ENCODE measurements around the gene AK2. TPM values are rescaled to one million over a fixed set of nuclear protein-coding genes. Genes with fewer than 3 reads are reported as not detected.
"Not testable (repeated sequence)": the region's sequence is repeated elsewhere in the genome, so short reads cannot be mapped to it uniquely, and the experiment has no call there.

Gene AK2
- total RNA-seq, 1 donor from 2014 or later, result 74.6 TPM

DNA sequence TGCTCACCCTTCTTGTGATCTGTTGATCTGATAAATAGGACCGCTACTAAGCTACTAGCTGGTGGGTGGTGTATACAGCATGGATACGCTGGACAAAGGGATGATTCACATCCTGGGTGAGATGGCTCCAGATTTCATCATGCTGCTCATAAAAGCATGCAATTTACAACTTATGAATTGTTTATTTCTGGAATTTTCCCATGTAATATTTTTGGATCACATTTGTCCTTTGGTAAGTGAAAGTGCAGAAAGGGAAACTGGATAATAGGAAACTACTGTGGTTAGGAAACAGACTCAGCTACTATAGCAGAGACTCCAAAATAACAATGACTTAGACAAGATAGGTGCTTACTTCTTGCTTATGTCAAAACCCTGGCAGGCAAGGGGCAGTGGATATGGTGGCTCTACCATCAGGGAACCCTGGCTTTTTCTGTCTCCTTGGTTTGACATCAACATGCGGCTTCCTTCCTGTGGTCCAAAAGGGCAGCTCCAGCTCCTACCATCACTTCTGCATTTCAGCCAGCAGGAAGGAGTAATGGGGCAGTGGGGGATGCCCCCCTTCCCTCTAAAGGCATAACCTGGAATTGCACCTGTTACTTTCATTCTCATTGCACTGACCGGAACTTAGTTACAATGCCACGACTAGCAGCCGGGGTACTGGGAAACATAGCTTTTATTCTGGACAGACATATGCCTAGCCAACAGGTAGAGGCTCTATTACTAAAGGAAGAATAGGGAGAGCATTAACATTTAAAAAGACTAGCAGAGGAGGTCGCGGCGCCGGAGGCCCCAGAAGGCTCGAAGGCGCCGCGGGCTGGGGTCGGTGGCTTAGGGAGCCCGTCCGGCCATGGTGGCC lies 13.8 kb upstream of the AK2 start:
- no peak for TF ChIP-seq CTCF (IDR thresholded peaks at IDR 0.05; ENCODE audit: unreplicated experiment)
- Mint-ChIP-seq H3K27ac (ENCODE audit: unreplicated experiment) (no peak overlapping the region), H3K9me3 (ENCODE audit: unreplicated experiment) (no peaks in the 10 kb centered on the region), H3K4me3 (ENCODE audit: unreplicated experiment) (no peak overlapping the region), H3K36me3 (ENCODE audit: low read depth, unreplicated experiment) (peaks cover 7% of the 10 kb centered on the region), H3K27me3 (ENCODE audit: unreplicated experiment) (peaks cover 2% of the 10 kb centered on the region), H3K4me1 (ENCODE audit: unreplicated experiment) (peaks cover 1% of the 10 kb centered on the region)
- DNase-seq (ENCODE audit: low spot score), result no peak

GRCh38 chr1:33049371-33049770 lies 12.7 kb upstream of the AK2 start:
- Mint-ChIP-seq H3K4me1 (ENCODE audit: unreplicated experiment) (no peaks in the 10 kb centered on the region), H3K9me3 (ENCODE audit: unreplicated experiment) (no peaks in the 10 kb centered on the region), H3K27ac (ENCODE audit: unreplicated experiment) (no peak overlapping the region), H3K27me3 (ENCODE audit: unreplicated experiment) (peaks cover 2% of the 10 kb centered on the region), H3K4me3 (ENCODE audit: unreplicated experiment) (no peak overlapping the region), H3K36me3 (ENCODE audit: low read depth, unreplicated experiment) (peaks cover 7% of the 10 kb centered on the region)
- DNase-seq (ENCODE audit: low spot score), result no peak
- TF ChIP-seq CTCF (IDR thresholded peaks at IDR 0.05; ENCODE audit: unreplicated experiment), result no peak

- H3K27me3 Mint-ChIP-seq (ENCODE audit: unreplicated experiment), result peaks cover 2% of the 10 kb centered on the region
- peaks cover 7% of the 10 kb centered on the region for H3K36me3 Mint-ChIP-seq (ENCODE audit: low read depth, unreplicated experiment)
These were observed 11.7 kb upstream of the AK2 start for GRCh38 chr1:33048426-33048825.

GRCh38 chr1:33047839-33048305 lies 11.2 kb upstream of the AK2 start:
- DNase-seq (ENCODE audit: low spot score), result no peak
- no peak overlapping the region for H3K27ac Mint-ChIP-seq (ENCODE audit: unreplicated experiment)
- no peaks in the 10 kb centered on the region for H3K9me3 Mint-ChIP-seq (ENCODE audit: unreplicated experiment)
- peaks cover 7% of the 10 kb centered on the region for H3K36me3 Mint-ChIP-seq (ENCODE audit: low read depth, unreplicated experiment)
- no peak for TF ChIP-seq CTCF (IDR thresholded peaks at IDR 0.05; ENCODE audit: unreplicated experiment)
- H3K4me3 Mint-ChIP-seq (ENCODE audit: unreplicated experiment), result no peak overlapping the region
- no peaks in the 10 kb centered on the region for H3K4me1 Mint-ChIP-seq (ENCODE audit: unreplicated experiment)
- H3K27me3 Mint-ChIP-seq (ENCODE audit: unreplicated experiment), result peaks cover 2% of the 10 kb centered on the region

More at GRCh38 chr1:33048426-33048825, 11.7 kb upstream of the AK2 start:
- DNase-seq (ENCODE audit: low spot score), result no peak
- Mint-ChIP-seq H3K27ac (ENCODE audit: unreplicated experiment) (no peak overlapping the region), H3K4me3 (ENCODE audit: unreplicated experiment) (no peak overlapping the region), H3K4me1 (ENCODE audit: unreplicated experiment) (no peaks in the 10 kb centered on the region), H3K9me3 (ENCODE audit: unreplicated experiment) (no peaks in the 10 kb centered on the region)
- no peak for TF ChIP-seq CTCF (IDR thresholded peaks at IDR 0.05; ENCODE audit: unreplicated experiment)

GRCh38 chr1:33047290-33047689 lies 10.6 kb upstream of the AK2 start:
- no peak for TF ChIP-seq CTCF (IDR thresholded peaks at IDR 0.05; ENCODE audit: unreplicated experiment)
- no peak overlapping the region for H3K4me3 Mint-ChIP-seq (ENCODE audit: unreplicated experiment)

DNA sequence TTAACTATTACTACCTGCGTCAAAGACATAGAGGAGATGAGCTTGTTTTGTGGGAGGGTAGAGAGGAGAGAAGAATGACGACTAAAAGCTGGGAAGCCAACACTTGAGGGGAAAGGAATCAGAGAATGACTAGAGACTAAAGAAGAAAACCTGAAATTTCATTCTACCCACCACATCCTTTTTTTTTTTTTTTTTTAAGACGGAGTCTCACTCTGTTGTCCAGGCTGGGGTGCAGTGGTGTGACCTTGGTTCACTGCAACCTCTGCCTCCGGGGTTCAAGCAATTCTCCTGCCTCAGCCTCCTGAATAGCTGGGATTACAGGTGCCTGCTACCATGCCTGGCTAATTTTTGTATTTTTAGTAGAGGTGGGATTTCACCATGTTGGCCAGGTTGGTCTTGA lies 9.6 kb upstream of the AK2 start:
- not testable (repeated sequence) for H3K36me3 Mint-ChIP-seq (ENCODE audit: low read depth, unreplicated experiment); H3K4me3 Mint-ChIP-seq (ENCODE audit: unreplicated experiment); DNase-seq (ENCODE audit: low spot score); H3K27ac Mint-ChIP-seq (ENCODE audit: unreplicated experiment); H3K9me3 Mint-ChIP-seq (ENCODE audit: unreplicated experiment); H3K27me3 Mint-ChIP-seq (ENCODE audit: unreplicated experiment); H3K4me1 Mint-ChIP-seq (ENCODE audit: unreplicated experiment)

More at GRCh38 chr1:33047290-33047689, 10.6 kb upstream of the AK2 start:
- no peak for DNase-seq (ENCODE audit: low spot score)
- Mint-ChIP-seq H3K4me1 (ENCODE audit: unreplicated experiment) (no peaks in the 10 kb centered on the region), H3K27me3 (ENCODE audit: unreplicated experiment) (peaks cover 2% of the 10 kb centered on the region), H3K9me3 (ENCODE audit: unreplicated experiment) (no peaks in the 10 kb centered on the region), H3K36me3 (ENCODE audit: low read depth, unreplicated experiment) (peaks cover 7% of the 10 kb centered on the region), H3K27ac (ENCODE audit: unreplicated experiment) (no peak overlapping the region)

Data from endothelial cell (in vitro differentiated cells).